Keratinocyte (primary cell): Measurements from ENCODE around the gene CABP2. TPM values are rescaled to one million over a fixed set of nuclear protein-coding genes. Genes with fewer than 3 reads are reported as not detected.
"Not testable (repeated sequence)": the region's sequence is repeated elsewhere in the genome, so short reads cannot be mapped to it uniquely, and the experiment has no call there.

Experiments used
- DNase-seq: peaks from one replicate; pipeline ENCODE4 v3.0.0-alpha.2; 2011; ENCODE audit warnings: low read depth, missing footprints, low spot score
- FAIRE-seq: peaks from 2 replicates; lab custom pipeline; 2011; peaks lifted over from hg19 to GRCh38; lab: Jason Lieb, UNC
- H2AFZ ChIP-seq: 2 replicates; pipeline ENCODE4 v1.6.0; 2012; ENCODE audit warnings: low read length, control low read depth, inconsistent platforms; ENCODE audit not compliant: control insufficient read depth
- H3K27ac ChIP-seq: 2 replicates; pipeline ENCODE4 v1.5.1; 2011; ENCODE audit warnings: low read length; ENCODE audit not compliant: control insufficient read depth, insufficient read depth
- H3K27me3 ChIP-seq: 3 replicates; pipeline ENCODE4 v1.6.0; 2011; ENCODE audit warnings: low read length; ENCODE audit not compliant: control insufficient read depth, insufficient read depth; ENCODE audit errors: extremely low read depth
- H3K36me3 ChIP-seq, 2 experiments: 2 replicates in 1 of 2; 3 replicates in 1 of 2; pipeline ENCODE4 v1.5.1; 2011; ENCODE audit warnings: low read length in 2 of 2, mild to moderate bottlenecking in 1 of 2; ENCODE audit not compliant: control insufficient read depth in 2 of 2, insufficient read depth in 2 of 2; ENCODE audit errors: extremely low read depth in 1 of 2
- H3K4me1 ChIP-seq: 3 replicates; pipeline ENCODE4 v1.5.1; 2011; ENCODE audit warnings: low read length; ENCODE audit not compliant: control insufficient read depth, insufficient read depth; ENCODE audit errors: extremely low read depth
- H3K4me2 ChIP-seq: 3 replicates; pipeline ENCODE4 v1.6.0; 2011; ENCODE audit warnings: low read depth, low read length; ENCODE audit not compliant: control insufficient read depth, insufficient read depth; ENCODE audit errors: extremely low read depth
- H3K4me3 ChIP-seq, 3 experiments: fragments of 200-600 bp in 1 of 3; sonication (generic) in 1 of 3; 2 replicates in 2 of 3; 3 replicates in 1 of 3; pipeline ENCODE4 v1.5.1; 2011 to 2016; ENCODE audit warnings: low read length in 3 of 3, mild to moderate bottlenecking in 3 of 3, control low read depth in 2 of 3, inconsistent platforms in 1 of 3, low read depth in 1 of 3, mixed read lengths in 1 of 3, mixed run types in 1 of 3, moderate library complexity in 1 of 3; ENCODE audit not compliant: control insufficient read depth in 2 of 3, insufficient read depth in 2 of 3; ENCODE audit errors: extremely low read depth in 1 of 3
- H3K79me2 ChIP-seq: 2 replicates; pipeline ENCODE4 v1.6.0; 2012; ENCODE audit warnings: low read length; ENCODE audit not compliant: control insufficient read depth, insufficient read depth
- H3K9ac ChIP-seq: 3 replicates; pipeline ENCODE4 v1.6.0; 2011; ENCODE audit warnings: low read length; ENCODE audit not compliant: control insufficient read depth, insufficient read depth; ENCODE audit errors: extremely low read depth
- H3K9me1 ChIP-seq: 3 replicates; pipeline ENCODE4 v1.6.0; 2011; ENCODE audit warnings: low read length; ENCODE audit not compliant: control insufficient read depth, insufficient read depth; ENCODE audit errors: extremely low read depth
- H3K9me3 ChIP-seq: 2 replicates; pipeline ENCODE4 v1.5.1; 2012; ENCODE audit warnings: low read depth, low read length; ENCODE audit not compliant: control insufficient read depth
- H4K20me1 ChIP-seq: 3 replicates; pipeline ENCODE4 v1.6.0; 2011; ENCODE audit warnings: low read length; ENCODE audit not compliant: control insufficient read depth, insufficient read depth; ENCODE audit errors: extremely low read depth
- EZH2 ChIP-seq: IDR thresholded peaks from one replicate; pipeline ENCODE4 v1.6.1; 2012; ENCODE audit warnings: inconsistent platforms, mild to moderate bottlenecking, low read length, moderate library complexity
- dilution Hi-C: fragments of 300-500 bp; cut with MboI; formaldehyde crosslinking; loops from one replicate; pipeline ENCODE4 v1.7.0; 2020; ENCODE audit warnings: low sequenced_read_pairs; ENCODE audit not compliant: extremely low pct_ligation_motif_present
- polyA plus RNA-seq, 5 experiments: library from polyadenylated mRNA; depleted of rRNA in 3 of 5; stranded (reverse) in 3 of 5; stranded (forward) in 1 of 5; unstranded in 1 of 5; fragments of >200 nt; gene quantifications; 1 replicate in 1 of 5; 2 replicates in 3 of 5; 3 replicates in 1 of 5; pipeline versions ENCODE4 v1.2.1 to v1.2.3, GENCODE V29; 2011 to 2012; ENCODE audit warnings: missing spikeins in 2 of 5, low read depth in 1 of 5, low replicate concordance in 1 of 5
- TF ChIP-seq, protein P1 (sequence below), 3 experiments: IDR thresholded peaks in 1 of 3; conservative IDR thresholded peaks in 1 of 3; optimal IDR thresholded peaks in 1 of 3; 2 replicates in 2 of 3; 3 replicates in 1 of 3; pipeline versions ENCODE3 to v1.5.1; 2011; ENCODE audit warnings: low read length in 3 of 3, mild to moderate bottlenecking in 3 of 3, moderate library complexity in 2 of 3, control low read depth in 1 of 3, inconsistent platforms in 1 of 3; ENCODE audit not compliant: insufficient read depth in 2 of 3; ENCODE audit errors: extremely low read depth in 1 of 3

CABP2 gene
- polyA plus RNA-seq, 1 donor (not counting 4 experiments of a cell fraction or from before 2014, with no cell fraction given), result not detected

DNA sequence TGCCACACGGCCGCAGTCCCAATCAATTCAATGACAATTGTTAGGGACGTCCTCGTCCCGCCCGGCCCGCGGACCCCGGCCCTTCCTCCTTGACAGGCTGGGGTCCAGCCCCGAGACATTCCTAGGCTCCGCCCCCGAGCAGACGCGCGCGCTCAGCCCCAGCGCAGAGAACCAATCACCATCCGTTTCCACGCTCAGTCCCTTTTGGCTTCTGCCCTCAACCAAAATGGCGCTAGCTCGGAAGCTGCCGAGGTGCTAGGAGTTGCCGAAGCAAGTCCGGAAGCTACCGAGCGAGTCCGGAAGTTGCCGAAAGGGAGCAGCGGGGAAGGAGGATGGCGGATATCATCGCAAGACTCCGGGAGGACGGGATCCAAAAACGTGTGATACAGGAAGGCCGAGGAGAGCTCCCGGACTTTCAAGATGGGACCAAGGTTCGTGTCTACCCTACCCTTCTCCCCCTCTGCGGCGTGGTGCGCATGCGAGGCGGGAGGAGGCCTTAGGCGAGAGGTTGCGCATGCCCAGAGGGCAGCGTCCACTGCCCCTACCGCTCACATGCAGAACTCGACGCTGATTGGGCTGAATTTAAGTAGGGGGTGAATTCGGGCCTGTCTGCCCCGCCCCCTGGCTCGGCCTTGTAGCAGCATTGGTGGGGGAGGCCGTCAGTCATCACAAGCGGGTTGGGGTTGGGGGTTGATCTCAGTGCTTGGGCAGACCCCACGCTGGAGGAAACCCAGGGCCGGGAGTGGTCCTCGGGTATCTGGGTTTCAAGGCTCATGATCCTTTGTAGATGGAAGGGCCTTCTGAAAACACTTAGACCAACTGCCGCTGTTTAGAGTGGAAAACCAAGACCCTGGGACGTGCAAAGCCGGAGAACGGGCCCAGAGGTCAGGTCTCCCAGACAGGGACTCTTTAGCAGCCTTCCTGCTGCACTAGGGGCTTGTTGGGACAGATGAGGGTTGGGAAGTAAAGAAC is 40.1 kb downstream of the CABP2 start, which contains the start of gene AIP:
AIP (plus strand) TSS at position 200 of the 972 bp plus-strand sequence; CDS start at position 333, 133 bp downstream.
- peaks cover 2 to 7% of the 10 kb centered on the region in 2 experiments for H3K36me3 ChIP-seq
- DNase-seq (peak; percentile 81), FAIRE-seq (peak; percentile 36)
- peak within 1 kb of the TSS; percentile 70 for H3K27ac ChIP-seq
- no peaks in the 10 kb centered on the region for H3K9me3 ChIP-seq
- H3K4me1 ChIP-seq, result peaks cover 13% of the 10 kb centered on the region
- peak within 1 kb of the TSS; percentile 80 for H3K4me2 ChIP-seq
- H3K27me3 ChIP-seq, result no peaks in the 10 kb centered on the region
- no peaks in the 10 kb centered on the region for H4K20me1 ChIP-seq
- H3K9me1 ChIP-seq, result no peaks in the 10 kb centered on the region
- dilution Hi-C loops, result no loop called here
- H3K79me2 ChIP-seq, result peaks cover 4% of the 10 kb centered on the region
- peak within 1 kb of the TSS; percentile 92 for H2AFZ ChIP-seq
- TF ChIP-seq, protein P1, sequence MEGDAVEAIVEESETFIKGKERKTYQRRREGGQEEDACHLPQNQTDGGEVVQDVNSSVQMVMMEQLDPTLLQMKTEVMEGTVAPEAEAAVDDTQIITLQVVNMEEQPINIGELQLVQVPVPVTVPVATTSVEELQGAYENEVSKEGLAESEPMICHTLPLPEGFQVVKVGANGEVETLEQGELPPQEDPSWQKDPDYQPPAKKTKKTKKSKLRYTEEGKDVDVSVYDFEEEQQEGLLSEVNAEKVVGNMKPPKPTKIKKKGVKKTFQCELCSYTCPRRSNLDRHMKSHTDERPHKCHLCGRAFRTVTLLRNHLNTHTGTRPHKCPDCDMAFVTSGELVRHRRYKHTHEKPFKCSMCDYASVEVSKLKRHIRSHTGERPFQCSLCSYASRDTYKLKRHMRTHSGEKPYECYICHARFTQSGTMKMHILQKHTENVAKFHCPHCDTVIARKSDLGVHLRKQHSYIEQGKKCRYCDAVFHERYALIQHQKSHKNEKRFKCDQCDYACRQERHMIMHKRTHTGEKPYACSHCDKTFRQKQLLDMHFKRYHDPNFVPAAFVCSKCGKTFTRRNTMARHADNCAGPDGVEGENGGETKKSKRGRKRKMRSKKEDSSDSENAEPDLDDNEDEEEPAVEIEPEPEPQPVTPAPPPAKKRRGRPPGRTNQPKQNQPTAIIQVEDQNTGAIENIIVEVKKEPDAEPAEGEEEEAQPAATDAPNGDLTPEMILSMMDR (optimal IDR thresholded peaks at IDR 0.05 in 1 of 3, IDR thresholded peaks at IDR 0.05 in 1 of 3, conservative IDR thresholded peaks at IDR 0.05 in 1 of 3; ENCODE audit: extremely low read depth in 1 of 3, insufficient read depth in 2 of 3, low read length in 3 of 3), result peak in 1 of 3 experiments; percentile 20
- TF ChIP-seq EZH2, result no peak
- peak within 1 kb of the TSS; percentile 70 for H3K9ac ChIP-seq
- peak within 1 kb of the TSS; percentile 47 to 81 (median 77) for H3K4me3 ChIP-seq

DNA sequence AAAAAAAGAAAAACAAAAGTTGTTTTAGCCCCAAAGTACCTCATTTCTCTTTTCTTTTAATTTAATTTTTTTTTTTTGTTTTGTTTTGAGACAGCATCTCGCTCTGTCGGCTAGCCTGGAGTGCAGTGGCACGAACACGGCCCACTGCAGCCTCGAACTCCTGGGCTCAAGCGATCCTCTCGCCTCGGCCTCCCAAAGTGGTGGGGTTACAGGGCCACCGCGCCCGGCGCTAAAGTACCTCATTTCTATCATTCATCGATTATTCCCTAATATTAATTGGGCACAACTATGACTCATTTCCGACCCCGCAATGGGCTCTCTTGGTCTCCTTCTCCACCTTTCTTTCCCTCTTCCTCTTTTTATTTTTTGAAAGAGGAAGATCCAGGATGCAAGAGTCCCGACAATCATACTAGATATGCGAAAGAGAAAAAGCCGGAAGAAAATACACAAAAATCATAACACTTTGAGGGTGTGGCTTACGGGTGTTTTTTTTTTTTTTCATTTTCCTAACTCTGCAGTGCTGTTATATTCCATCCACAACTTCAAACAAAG is 40.9 kb downstream of the CABP2 start:
- peak overlapping the region; percentile 80 for H3K4me2 ChIP-seq
- no peak for FAIRE-seq
- H3K4me3 ChIP-seq, result peak overlapping the region; percentile 47 to 81 (median 77)
- TF ChIP-seq, protein P1 (optimal IDR thresholded peaks at IDR 0.05 in 1 of 3, IDR thresholded peaks at IDR 0.05 in 1 of 3, conservative IDR thresholded peaks at IDR 0.05 in 1 of 3; ENCODE audit: extremely low read depth in 1 of 3, insufficient read depth in 2 of 3, low read length in 3 of 3), result no peak
- TF ChIP-seq EZH2, result no peak
- DNase-seq, result no peak
- H3K9me3 ChIP-seq, result no peaks in the 10 kb centered on the region
- peak overlapping the region; percentile 90 for H2AFZ ChIP-seq
- peaks cover 13% of the 10 kb centered on the region for H3K4me1 ChIP-seq
- peak overlapping the region; percentile 70 for H3K9ac ChIP-seq
- peak overlapping the region; percentile 70 for H3K27ac ChIP-seq
- peaks cover 4% of the 10 kb centered on the region for H3K79me2 ChIP-seq
- dilution Hi-C loops, result no loop called here
- H3K36me3 ChIP-seq, result peaks cover 2 to 6% of the 10 kb centered on the region in 2 experiments
- no peaks in the 10 kb centered on the region for H4K20me1 ChIP-seq
- H3K27me3 ChIP-seq, result no peaks in the 10 kb centered on the region
- no peaks in the 10 kb centered on the region for H3K9me1 ChIP-seq

DNA sequence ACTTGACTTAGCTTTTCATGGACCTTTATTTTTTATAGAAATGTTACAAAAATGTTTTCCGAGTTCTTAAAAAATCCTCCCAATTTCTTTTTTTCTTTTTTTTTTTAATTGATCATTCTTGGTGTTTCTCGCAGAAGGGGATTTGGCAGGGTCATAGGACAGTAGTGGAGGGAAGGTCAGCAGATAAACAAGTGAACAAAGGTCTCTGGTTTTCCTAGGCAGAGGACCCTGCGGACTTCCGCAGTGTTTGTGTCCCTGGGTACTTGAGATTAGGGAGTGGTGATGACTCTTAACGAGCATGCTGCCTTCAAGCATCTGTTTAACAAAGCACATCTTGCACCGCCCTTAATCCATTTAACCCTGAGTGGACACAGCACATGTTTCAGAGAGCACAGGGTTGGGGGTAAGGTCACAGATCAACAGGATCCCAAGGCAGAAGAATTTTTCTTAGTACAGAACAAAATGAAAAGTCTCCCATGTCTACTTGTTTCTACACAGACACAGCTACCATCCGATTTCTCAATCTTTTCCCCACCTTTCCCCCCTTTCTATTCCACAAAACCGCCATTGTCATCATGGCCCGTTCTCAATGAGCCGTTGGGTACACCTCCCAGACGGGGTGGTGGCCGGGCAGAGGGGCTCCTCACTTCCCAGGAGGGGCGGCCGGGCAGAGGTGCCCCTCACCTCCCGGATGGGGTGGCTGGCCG is 45.7 kb downstream of the CABP2 start:
- H3K27ac ChIP-seq, H3K79me2 ChIP-seq, FAIRE-seq, H3K27me3 ChIP-seq, H3K9me3 ChIP-seq, H3K9me1 ChIP-seq, H2AFZ ChIP-seq, H4K20me1 ChIP-seq, H3K4me2 ChIP-seq, H3K36me3 ChIP-seq, H3K9ac ChIP-seq, dilution Hi-C loops, DNase-seq, H3K4me3 ChIP-seq, H3K4me1 ChIP-seq: not testable (repeated sequence)
